Breast epithelium (tissue), 4 donors: ENCODE results near the gene MEIKIN. TPM values are rescaled to one million over a fixed set of nuclear protein-coding genes. Genes with fewer than 3 reads are reported as not detected.
"Not testable (repeated sequence)": the region's sequence is repeated elsewhere in the genome, so short reads cannot be mapped to it uniquely, and the experiment has no call there.

ENCODE experiments used
- DNase-seq, 2 donors: peaks; one replicate each; pipeline ENCODE4 v3.0.0-alpha.2; 2019; ENCODE audit warnings: low spot score in 2 of 2
- H3K27ac ChIP-seq, 2 donors: fragments of 200-600 bp; sonication (generic) in 1 of 2; one replicate each; pipeline ENCODE4 v1.5.1; 2016 to 2019; ENCODE audit warnings: mild to moderate bottlenecking in 1 of 2
- H3K27me3 ChIP-seq, 2 donors: fragments of 200-600 bp; sonication (generic) in 1 of 2; one replicate each; pipeline versions ENCODE4 v1.5.1 to v1.6.0; 2017 to 2019; ENCODE audit warnings: control low read depth in 1 of 2, mild to moderate bottlenecking in 1 of 2
- H3K36me3 ChIP-seq: fragments of 200-600 bp; one replicate; pipeline ENCODE4 v1.5.1; 2019
- H3K4me1 ChIP-seq, 2 donors: fragments of 200-600 bp; sonication (generic); one replicate each; pipeline ENCODE4 v1.5.1; 2016 to 2019; ENCODE audit warnings: control low read depth in 1 of 2
- H3K4me3 ChIP-seq, 3 donors: fragments of 200-600 bp; sonication (generic); 1 replicate in 2 of 3; 2 replicates in 1 of 3; pipeline ENCODE4 v1.5.1; 2016 to 2019; ENCODE audit warnings: mild to moderate bottlenecking in 3 of 3, moderate library complexity in 2 of 3
- H3K9me3 ChIP-seq, 2 donors: fragments of 200-600 bp; sonication (generic) in 1 of 2; one replicate each; pipeline ENCODE4 v1.5.1; 2016 to 2019; ENCODE audit warnings: control low read depth in 1 of 2
- CTCF ChIP-seq, 3 donors: fragments of 450-650 bp; IDR thresholded peaks; one replicate each; pipeline ENCODE4 v1.5.1; 2016 to 2017; ENCODE audit warnings: antibody characterized with exemption in 3 of 3, mild to moderate bottlenecking in 3 of 3, moderate library complexity in 3 of 3
- POLR2A ChIP-seq: fragments of 450-650 bp; IDR thresholded peaks from one replicate; pipeline ENCODE4 v1.6.1; 2016; ENCODE audit warnings: antibody characterized with exemption, mild to moderate bottlenecking, moderate library complexity
- POLR2AphosphoS5 ChIP-seq, 3 donors: sonication (generic); formaldehyde crosslinking; IDR thresholded peaks; one replicate each; pipeline ENCODE4 v1.6.1; 2017; ENCODE audit warnings: antibody characterized with exemption in 3 of 3
- intact Hi-C: fragments of 100-400 bp; cut with DNase I; formaldehyde crosslinking; loops from one replicate; pipeline ENCODE4 v1.15.1; 2023; ENCODE audit warnings: low total_unique reads
- total RNA-seq, 3 donors: library from RNA; depleted of rRNA; stranded (reverse); fragments of >200 nt; gene quantifications; one replicate each; pipeline ENCODE4 v1.1.0, GENCODE V29; 2016

The MEIKIN gene
- total RNA-seq, 3 donors from 2014 or later, result not detected

- H3K4me3 ChIP-seq, result no peak overlapping the region
- no peak overlapping the region for H3K27ac ChIP-seq
- intact Hi-C loops, result no loop called here
- TF ChIP-seq POLR2AphosphoS5 (IDR thresholded peaks at IDR 0.05), result no peak
- H3K4me1 ChIP-seq, result no peaks in the 10 kb centered on the region
- H3K27me3 ChIP-seq, result no peaks in the 10 kb centered on the region
- DNase-seq, result no peak
- H3K9me3 ChIP-seq, result no peaks in the 10 kb centered on the region
- no peaks in the 10 kb centered on the region for H3K36me3 ChIP-seq
These were observed 162.1 kb downstream of the MEIKIN start for GRCh38 chr5:131783357-131783756.

- no peak for DNase-seq
- Histone ChIP-seq H3K36me3 (no peaks in the 10 kb centered on the region), H3K27me3 (no peaks in the 10 kb centered on the region), H3K4me1 (no peaks in the 10 kb centered on the region), H3K4me3 (no peak overlapping the region), H3K9me3 (no peaks in the 10 kb centered on the region), H3K27ac (no peak overlapping the region)
- TF ChIP-seq POLR2AphosphoS5 (IDR thresholded peaks at IDR 0.05), result no peak
- TF ChIP-seq CTCF (IDR thresholded peaks at IDR 0.05), result no peak
- no peak for TF ChIP-seq POLR2A
- intact Hi-C loops, result no loop called here
These were observed 162.7 kb downstream of the MEIKIN start for GRCh38 chr5:131782717-131783116.

- H3K27me3 ChIP-seq, H3K9me3 ChIP-seq, H3K4me1 ChIP-seq, DNase-seq, H3K27ac ChIP-seq, intact Hi-C loops, H3K36me3 ChIP-seq, H3K4me3 ChIP-seq: not testable (repeated sequence)
These were observed 167.3 kb downstream of the MEIKIN start for GRCh38 chr5:131778141-131778540.

- H3K27ac ChIP-seq, result no peak overlapping the region
- intact Hi-C loops, result no loop called here
- H3K4me3 ChIP-seq, result no peak overlapping the region
- no peaks in the 10 kb centered on the region for H3K9me3 ChIP-seq
- H3K36me3 ChIP-seq, result no peaks in the 10 kb centered on the region
- TF ChIP-seq CTCF (IDR thresholded peaks at IDR 0.05) (no peak), POLR2AphosphoS5 (IDR thresholded peaks at IDR 0.05) (no peak), POLR2A (no peak)
- no peak for DNase-seq
- no peaks in the 10 kb centered on the region for H3K27me3 ChIP-seq
- H3K4me1 ChIP-seq, result no peaks in the 10 kb centered on the region
These were observed 169.0 kb downstream of the MEIKIN start for GRCh38 chr5:131776450-131776849.

- TF ChIP-seq POLR2A, result no peak
- no peak for TF ChIP-seq CTCF (IDR thresholded peaks at IDR 0.05)
- no peak for TF ChIP-seq POLR2AphosphoS5 (IDR thresholded peaks at IDR 0.05)
- H3K4me3 ChIP-seq, result no peak overlapping the region
- intact Hi-C loops, result no loop called here
- H3K27me3 ChIP-seq, result no peaks in the 10 kb centered on the region
- H3K4me1 ChIP-seq, result no peaks in the 10 kb centered on the region
- H3K27ac ChIP-seq, result no peak overlapping the region
- no peaks in the 10 kb centered on the region for H3K9me3 ChIP-seq
- H3K36me3 ChIP-seq, result no peaks in the 10 kb centered on the region
- no peak for DNase-seq
These were observed 170.7 kb downstream of the MEIKIN start for GRCh38 chr5:131774652-131775367.

GRCh38 chr5:131773805-131774204, 171.7 kb downstream of the MEIKIN start:
- H3K27ac ChIP-seq, result no peak overlapping the region
- H3K9me3 ChIP-seq, result no peaks in the 10 kb centered on the region
- no peaks in the 10 kb centered on the region for H3K27me3 ChIP-seq
- intact Hi-C loops, result no loop called here
- no peak overlapping the region for H3K4me3 ChIP-seq
- TF ChIP-seq POLR2A (no peak), CTCF (IDR thresholded peaks at IDR 0.05) (no peak), POLR2AphosphoS5 (IDR thresholded peaks at IDR 0.05) (no peak)
- no peak for DNase-seq
- H3K36me3 ChIP-seq, result no peaks in the 10 kb centered on the region
- no peaks in the 10 kb centered on the region for H3K4me1 ChIP-seq
